22Rv1 (cell line): Measurements from ENCODE around the gene IMPA2.

Source experiments
- H3K27ac ChIP-seq: fragments of 450-650 bp; 2 replicates; pipeline ENCODE4 v1.5.1; 2017
- ZFX ChIP-seq: fragments of 450-650 bp; IDR thresholded peaks from 2 replicates; pipeline ENCODE4 v1.6.1; 2017; ENCODE audit warnings: antibody characterized with exemption, borderline replicate concordance
- TF ChIP-seq, protein P1 (sequence below): fragments of 450-650 bp; IDR thresholded peaks from 2 replicates; pipeline ENCODE4 v1.5.1; 2017; ENCODE audit warnings: mild to moderate bottlenecking

IMPA2 gene

DNA sequence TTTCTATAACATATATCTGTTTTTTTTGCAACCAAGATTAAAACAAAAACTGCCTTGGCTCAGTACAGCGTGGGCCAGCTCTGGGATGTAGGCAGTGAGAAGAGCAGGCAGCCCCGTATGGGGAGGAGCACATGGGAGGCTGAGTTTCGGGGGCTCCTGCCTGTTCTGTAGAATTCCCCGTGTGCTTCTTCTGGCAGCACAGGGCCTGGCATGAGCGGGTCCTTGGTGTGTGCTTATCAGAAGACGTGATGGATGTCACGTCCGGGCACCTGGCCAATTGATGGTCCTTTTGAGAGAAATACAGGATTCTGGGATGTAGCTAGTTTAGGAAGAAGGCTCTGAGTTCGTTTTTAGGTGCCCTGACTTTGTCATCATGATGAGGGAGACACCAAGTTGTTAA lies 16.2 kb downstream of the IMPA2 start:
- TF ChIP-seq ZFX: no peak
- TF ChIP-seq, protein P1, sequence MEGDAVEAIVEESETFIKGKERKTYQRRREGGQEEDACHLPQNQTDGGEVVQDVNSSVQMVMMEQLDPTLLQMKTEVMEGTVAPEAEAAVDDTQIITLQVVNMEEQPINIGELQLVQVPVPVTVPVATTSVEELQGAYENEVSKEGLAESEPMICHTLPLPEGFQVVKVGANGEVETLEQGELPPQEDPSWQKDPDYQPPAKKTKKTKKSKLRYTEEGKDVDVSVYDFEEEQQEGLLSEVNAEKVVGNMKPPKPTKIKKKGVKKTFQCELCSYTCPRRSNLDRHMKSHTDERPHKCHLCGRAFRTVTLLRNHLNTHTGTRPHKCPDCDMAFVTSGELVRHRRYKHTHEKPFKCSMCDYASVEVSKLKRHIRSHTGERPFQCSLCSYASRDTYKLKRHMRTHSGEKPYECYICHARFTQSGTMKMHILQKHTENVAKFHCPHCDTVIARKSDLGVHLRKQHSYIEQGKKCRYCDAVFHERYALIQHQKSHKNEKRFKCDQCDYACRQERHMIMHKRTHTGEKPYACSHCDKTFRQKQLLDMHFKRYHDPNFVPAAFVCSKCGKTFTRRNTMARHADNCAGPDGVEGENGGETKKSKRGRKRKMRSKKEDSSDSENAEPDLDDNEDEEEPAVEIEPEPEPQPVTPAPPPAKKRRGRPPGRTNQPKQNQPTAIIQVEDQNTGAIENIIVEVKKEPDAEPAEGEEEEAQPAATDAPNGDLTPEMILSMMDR: no peak

DNA sequence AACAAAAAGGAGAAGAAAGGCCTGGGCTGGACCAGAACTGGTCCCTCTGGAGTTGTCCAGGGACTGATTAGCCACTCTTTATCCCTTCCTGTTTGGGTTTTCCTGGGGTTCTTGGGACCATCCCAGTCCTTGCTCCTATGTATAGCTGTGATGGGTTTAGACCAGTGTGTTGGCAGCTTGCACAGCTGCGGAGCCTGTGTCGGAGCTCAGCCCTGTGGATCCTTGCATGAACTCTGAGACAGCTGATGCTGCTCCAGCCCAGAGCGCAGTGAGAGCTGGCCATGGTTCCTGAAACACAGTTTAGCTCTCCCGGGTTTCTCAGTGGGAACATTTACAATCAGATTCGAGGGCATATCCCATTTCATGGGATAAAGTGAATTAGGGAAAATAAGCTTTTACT lies 16.9 kb downstream of the IMPA2 start:
- no peak overlapping the region for H3K27ac ChIP-seq

More for the DNA sequence above, 16.2 kb downstream of the IMPA2 start:
- H3K27ac ChIP-seq: no peak overlapping the region

DNA sequence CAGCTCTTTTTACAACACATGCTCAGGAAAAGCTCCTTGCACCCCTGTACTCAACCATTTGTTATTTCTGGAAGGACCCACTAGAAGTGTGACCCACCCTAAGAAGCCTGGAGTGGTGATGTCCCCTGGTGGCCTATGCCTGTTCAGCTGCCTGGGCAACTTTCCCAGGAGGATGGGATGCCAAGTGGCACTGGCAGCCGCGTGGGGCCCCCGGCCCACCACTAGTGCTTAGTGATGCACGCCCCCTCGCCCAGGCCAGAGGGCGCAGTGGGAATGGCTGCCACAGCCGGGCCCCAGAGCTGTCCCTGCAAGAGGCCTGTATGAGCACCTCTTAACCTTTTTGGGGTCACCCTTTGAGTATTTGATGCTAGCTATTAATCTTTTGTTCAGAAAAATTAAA lies 18.1 kb downstream of the IMPA2 start:
- TF ChIP-seq, protein P1: no peak
- TF ChIP-seq ZFX: no peak
- no peak overlapping the region for H3K27ac ChIP-seq

More for the DNA sequence above, 16.9 kb downstream of the IMPA2 start:
- TF ChIP-seq, protein P1: no peak
- no peak for TF ChIP-seq ZFX

DNA sequence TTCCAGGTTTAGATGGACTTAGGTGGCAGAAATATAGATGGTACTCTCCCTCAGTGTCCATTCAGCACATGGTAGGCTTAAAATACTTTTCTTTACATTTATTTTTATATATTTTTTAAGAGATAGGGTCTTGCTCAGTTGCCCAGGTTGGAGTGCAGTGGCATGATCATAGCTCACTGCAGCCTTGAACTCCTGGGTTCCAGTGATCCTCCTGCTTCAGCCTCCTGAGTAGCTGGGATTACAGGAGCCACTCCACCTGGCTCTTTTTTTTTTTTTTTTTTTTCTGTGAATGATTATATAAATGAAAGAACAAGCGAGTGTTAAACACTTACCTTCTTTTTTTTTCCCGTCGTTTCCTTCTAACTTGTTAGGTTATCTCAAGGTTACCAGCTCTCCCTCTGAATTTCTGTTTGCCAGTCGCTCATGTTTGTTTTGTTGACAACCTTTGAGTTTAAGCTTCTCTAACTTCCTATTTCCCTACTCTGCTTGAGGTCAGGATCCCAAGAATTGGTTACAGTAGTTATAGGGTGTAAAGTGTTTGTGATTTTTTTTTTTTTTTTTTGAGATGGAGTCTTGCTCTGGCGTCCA lies 18.9 kb downstream of the IMPA2 start:
- no peak overlapping the region for H3K27ac ChIP-seq
- TF ChIP-seq ZFX: no peak
- TF ChIP-seq, protein P1: no peak

DNA sequence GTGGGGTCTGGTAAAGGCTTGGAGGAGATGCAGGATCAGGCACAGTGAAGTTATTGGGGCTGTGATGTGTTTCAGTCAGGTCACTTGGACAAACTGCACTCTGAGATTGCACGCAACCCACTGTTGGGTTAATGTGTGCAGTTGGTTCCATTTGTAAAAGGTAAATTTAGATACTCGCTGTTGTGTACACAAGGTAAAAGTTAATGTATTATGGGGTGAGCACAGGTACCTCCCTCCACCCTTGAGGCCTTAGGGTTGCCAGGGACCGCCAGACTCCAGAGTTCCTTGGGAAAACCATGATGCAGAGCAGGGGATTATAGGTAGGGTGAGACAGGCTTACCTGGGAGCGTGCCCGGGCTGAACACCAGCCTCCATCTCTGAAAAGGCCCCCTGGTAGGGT lies 20.1 kb downstream of the IMPA2 start:
- TF ChIP-seq, protein P1: no peak
- no peak for TF ChIP-seq ZFX

DNA sequence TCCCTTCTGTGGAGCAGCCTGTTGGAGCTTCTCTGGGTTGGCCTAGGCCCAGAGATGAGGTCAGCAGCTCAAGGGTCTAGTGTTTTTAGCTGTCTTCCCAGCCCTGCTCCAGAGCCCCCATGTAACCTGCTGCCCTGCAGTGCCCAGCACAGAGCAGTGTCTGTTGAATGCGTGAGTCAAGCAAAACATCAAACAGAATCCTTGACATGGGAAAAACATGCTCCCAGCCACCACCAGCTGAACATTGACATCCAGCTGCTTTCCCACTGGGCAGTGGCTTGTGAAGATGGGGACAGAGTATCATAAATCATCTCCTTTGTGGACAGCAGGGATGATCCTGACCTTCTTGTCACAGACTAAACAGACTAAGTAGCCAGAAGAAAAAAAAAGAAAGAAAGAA lies 22.6 kb downstream of the IMPA2 start:
- no peak overlapping the region for H3K27ac ChIP-seq
- TF ChIP-seq, protein P1: no peak
- no peak for TF ChIP-seq ZFX

More for the DNA sequence above, 20.1 kb downstream of the IMPA2 start:
- H3K27ac ChIP-seq: no peak overlapping the region

DNA sequence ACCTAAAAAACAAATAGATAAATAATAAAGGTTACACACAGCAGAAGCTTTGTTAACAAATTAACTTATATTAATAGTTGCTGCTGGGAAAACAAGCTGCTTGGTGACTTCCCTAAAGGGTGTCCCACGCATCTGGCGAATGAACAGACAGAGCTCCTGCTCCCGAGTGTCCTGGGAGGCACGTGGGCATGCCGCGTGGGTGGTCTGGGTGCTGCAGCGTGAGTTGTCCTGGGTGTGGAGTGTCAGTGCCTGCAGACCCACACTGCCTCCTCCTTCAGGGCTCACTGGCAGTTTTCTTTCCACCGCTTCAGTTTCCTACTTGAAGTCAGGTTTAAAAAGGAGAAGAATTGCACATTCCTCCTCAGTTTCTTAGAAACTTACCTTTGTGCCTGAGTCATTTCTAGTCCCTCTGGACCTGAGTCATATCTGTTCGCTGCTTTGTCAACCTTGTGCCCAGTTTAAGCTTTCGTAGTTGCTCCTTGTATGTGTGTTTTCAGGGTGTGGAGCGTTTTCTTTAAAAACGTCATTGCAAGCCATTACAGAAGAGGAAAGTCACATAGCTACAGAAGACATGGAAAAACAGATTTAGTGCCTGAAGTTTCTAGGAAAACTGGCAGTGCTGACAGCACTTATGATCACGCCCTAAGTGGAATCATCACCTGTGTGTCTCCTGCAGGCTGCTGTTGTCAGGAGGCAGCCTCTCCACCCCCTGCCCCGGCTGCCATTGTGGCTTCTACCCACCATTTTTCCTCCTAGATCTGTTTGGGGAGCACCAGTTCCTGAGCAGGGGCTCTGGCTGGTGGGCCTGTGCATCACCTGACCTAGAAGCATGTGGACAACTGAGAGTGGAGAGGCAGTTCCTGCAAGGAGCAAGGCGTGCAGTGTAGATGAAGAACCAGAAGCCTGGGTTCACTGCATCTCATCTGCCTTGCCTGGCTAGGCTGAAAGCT lies 24.5 kb downstream of the IMPA2 start:
- H3K27ac ChIP-seq: no peak overlapping the region
- TF ChIP-seq, protein P1: no peak
- no peak for TF ChIP-seq ZFX
